NCI-H2107 treated with DMSO at 0.1 percent for 48 hours (cell line): ENCODE measurements around the gene ATP8A1.
"Not testable (repeated sequence)": the region's sequence is repeated elsewhere in the genome, so short reads cannot be mapped to it uniquely, and the experiment has no call there.

ENCODE experiments used
- DNase-seq: peaks from one replicate; lab custom pipeline; 2025; ENCODE audit not compliant: unreplicated experiment; lab: John Stamatoyannopoulos, UW

Gene ATP8A1

DNA sequence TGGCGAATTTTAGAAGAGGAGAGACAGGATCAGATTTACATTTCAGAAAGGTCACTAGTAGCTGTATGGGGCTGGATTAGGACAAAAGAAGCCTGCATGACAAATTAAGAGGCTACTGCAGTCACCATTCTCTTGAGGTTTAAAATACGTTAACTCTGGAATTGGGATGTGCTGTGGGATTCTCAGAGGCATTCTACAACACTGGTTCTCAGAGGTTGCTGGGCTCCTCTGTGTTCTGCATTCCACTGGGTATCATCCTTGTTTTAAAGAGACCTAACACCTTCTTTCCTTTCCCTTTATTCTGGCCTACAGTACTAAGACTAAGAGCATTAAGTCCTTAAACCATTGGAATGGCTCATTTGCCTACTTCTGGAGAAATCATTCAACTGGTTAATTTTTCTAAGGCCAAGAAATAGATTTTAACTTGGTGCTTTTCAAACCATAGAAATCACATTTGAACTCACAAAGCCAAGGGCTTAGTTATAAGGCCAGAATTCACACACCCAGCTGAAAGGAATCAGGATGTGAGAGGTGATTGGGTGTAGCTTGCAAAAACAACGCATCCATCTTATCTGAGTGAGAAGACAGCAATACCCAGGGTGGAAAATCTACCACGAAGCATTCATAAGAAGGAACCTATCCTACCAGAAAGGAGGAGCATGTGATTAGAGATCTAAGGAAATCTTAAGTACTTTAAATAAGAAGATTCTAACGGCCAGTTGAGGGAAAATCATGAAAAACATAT, 143.0 kb downstream of the ATP8A1 start:
- no peak for DNase-seq

DNA sequence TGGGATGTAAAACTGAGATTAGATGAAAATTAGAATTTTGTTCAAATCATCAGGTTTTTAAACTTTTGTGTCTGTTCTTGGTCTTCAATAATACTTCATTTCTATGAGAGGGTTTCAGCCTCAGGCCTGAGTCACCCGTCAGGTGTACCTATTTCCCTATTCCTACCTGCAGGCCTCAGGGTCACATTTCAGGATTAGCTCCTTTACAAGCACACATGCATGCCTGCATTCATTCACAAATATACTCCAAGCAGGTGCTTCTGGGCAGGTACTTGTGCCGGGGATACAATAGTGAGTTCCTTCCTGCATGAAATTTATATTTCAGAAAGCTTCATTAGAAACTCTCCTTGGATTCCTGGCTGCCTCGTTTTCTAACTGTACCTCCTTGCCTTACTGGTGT, 144.7 kb downstream of the ATP8A1 start:
- DNase-seq: peak; percentile 27

DNA sequence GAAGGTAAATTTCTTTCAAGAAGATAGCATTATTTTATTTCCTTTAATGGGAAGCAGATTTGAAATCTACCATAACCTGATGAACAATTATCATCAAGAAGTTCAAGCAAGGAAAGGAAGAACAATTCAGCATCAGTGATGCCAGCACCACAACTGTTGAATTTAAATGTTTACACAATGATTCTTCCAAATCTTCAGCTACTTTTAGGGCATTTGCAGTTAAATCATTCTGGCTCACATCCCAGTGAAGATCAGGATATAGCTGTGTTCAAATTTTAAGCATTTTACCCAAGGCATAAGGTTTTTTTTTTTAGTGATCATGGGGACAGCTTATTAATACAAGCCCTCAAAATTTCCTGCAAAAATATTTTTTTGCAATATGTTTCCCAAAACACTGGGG, 146.7 kb downstream of the ATP8A1 start:
- no peak for DNase-seq

DNA sequence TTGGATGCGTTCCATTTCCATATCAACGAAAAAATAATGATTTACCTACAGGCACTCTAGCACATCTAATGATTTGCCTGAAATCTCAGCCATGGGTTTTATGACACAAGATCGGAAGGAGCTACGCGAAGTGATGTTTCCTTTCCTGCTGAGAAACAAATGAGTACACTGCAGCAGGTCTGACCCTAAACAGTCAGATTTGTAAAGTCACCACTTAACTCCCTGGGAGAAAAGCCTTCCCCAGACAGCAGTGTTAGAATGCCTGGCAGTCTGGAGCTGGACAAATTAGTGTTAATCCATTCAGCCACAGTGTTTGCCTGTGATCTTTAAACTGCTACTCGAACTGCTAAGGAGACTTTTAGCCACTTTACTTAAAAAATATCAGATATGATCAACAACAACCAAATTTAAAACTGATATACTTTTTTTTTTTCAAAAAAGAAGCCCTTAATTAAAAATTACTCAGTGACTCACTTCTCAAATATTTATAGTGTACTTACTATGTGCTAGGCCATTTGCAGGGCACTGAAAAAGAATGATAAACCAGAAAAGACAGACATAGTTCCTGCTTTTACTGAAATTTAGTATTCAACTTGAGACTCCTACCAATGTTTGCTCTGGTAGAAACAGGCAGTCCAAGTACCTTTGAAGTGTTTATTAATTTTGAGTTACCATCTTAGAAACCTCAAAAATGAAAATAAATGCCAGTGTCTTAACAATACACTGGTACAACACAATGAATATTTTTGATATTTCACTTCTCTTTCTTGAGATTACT, 155.1 kb downstream of the ATP8A1 start:
- DNase-seq: no peak

DNA sequence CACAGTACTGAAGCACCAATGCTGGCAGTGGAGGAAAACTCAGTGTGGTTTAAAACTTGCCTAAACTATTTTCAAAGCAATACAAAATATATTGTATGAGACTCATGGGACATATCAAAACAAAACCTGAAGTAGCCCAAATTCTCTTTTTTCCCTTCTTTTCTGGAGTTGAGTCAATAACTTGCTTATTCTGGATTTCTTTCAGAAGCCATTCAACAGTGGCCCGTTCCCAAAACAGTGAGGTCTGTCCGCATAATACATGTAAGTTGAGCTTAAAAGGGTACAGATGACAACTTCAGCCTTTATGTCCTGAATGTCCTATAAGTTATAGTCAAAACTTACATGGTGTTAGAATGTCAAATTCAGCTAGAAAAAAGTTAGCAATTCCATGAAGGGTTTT, 158.9 kb downstream of the ATP8A1 start:
- no peak for DNase-seq

DNA sequence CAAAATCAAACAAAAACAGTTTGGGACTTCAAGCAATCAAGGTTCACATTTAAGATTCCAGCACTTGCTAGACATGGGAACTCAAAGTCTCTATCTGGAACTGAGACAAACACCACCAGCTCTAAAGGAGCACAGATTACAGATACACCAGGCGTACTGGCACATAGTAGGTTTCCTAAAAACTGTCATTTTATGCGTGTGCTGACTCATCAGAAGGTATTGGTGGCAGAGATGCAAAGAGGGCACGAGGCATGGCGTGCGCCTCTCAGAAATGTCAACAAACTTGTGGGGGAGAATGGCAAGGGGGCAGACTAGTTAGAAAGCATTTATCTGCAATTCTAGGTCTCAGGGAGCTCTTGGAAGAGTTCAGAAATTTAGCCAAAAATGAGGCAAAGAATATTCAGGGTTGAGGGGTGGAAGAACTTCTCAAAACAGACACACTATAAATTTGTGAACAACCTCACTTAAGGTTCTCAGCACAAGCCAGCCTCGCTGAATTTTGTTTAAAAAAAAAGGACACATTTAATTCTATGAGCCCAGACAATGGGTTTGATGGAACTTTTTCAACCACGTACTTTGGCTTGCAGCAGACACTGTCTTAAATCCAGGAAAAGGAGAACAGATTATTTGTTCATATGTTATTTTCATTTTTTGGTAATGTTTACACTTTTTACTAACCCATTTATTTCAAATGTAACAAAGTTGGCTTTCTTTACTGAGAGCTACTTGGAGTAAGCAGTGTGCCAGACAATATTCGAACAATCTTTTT, 159.6 kb downstream of the ATP8A1 start:
- no peak for DNase-seq

DNA sequence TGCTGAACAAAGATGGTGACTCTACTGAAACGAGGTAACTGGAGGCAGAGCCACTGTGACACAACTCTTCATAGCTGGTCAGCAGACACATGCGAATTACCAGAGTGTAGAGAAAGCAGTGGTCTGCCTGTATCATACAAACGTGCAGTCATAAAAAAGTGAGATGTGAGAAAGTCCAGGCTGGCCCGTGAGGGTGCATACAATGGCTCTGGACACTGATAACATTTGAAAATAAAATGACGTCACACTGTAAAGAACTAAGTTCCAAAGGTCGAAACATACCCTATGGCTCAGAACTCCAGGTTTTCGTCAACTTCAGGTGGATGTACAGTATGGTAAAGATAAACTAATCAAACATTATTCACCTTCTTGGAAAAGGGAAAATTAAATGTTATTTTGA, 163.9 kb downstream of the ATP8A1 start:
- DNase-seq: no peak

DNA sequence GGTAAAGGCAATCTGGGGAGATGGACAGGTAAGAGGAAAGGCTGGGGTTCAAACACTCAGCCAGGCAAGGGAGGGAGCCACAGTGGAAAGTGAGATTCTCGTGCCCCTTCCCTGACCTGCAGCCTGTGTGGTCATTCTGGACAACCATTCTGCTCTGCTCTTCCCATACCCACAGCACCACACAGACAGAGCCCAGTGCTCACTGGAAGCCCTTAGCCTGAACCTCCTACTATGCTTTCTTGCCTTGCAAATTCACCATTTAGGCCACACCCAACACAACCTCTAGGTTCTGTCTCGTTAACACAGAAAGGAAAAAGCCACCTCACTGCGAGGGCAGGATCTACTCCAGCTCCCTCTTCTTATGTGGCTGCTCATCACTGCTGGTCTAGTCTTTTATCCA, 166.9 kb downstream of the ATP8A1 start:
- no peak for DNase-seq

DNA sequence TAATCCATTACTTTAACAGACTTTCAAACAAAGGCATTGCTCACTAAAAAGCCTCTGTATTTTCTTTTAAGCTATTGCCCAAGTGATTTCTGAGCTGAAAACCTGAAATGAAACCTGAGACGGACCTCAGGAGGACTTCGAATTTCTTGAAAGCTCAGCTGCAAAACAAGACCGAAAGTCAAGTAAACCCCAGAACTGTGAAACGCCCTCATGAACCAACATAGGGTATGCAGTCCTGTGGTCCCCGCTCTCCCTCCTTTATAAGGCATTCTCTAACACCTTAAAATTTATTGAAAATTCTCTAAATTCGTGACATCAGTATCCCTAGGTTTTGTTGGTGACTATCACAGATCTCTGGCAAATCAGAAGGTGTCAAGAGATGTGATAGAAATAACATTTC, 167.8 kb downstream of the ATP8A1 start:
- no peak for DNase-seq

DNA sequence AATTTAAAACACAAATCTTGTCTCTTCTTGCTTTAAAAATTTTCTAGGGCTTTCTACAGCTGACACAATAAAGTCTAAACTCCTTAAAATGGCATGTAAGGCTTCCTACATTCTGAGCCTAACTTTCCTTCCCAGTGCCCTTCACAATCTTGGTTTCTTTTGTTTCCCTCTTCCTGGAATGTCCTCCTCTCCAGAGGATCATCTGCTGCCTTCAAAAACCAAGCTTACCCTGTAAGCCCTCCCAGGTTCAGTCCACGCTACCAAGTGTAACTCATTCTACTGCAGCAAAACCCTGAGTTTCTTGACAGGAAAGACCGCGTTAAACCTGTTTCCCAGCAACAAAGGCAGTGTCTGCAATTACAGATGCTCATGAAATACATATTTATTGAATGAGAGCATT, 168.4 kb downstream of the ATP8A1 start:
- DNase-seq: no peak

DNA sequence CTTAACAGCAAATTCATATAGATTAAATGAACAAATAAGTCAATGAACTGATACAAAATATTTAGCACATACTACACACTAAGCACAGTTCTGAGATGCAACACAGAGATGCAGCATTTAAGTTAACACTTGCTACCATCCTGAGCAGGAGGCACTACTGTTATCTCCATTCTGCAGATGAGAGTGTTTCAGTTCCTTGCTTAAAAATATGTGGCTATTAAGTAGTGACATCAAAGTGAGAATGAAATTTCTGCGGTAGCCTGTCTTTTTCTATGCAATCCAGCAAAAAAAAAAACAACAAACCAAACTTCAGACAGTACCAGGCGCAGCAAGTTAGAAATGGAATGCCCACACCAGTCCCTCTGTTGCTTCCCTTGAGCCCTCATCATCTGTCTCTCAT, 168.8 kb downstream of the ATP8A1 start:
- DNase-seq: no peak

DNA sequence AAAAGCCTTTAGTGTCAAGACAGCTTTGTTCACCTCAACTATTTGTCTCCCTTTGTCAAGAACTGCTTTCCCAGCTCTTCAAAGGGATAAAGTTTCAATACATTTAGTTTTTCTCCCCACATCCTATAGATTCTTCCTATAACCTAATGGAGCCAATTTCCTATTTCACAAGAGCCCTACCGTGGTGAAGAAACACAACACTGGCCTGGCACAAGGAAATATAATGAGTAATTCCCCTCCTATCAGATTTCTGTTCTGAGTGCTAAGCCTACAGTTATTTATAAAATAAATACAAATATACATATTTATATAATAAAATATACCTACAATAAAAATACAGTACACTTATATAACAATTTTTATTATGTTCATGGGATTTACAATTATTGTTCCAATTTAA, 169.7 kb downstream of the ATP8A1 start:
- DNase-seq: no peak

DNA sequence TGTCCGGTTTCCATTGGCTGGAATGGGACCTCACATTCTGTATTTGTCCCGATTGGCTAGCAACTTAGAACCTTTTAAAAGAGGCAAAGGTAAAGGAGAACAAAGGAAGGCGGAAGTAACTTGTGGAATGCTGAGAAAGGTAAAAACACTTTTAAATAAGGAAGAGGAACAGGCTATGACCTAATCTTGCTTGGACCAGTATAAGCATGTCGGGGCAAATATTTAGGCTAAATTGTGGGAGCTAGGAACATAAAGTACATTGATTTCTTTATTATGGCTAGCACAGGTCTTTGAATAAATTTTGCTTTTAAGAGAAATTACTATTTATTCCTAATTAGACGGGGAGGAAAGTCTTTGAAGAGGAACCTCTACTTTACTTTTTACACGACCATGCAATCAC, 170.7 kb downstream of the ATP8A1 start:
- DNase-seq: not testable (repeated sequence)

DNA sequence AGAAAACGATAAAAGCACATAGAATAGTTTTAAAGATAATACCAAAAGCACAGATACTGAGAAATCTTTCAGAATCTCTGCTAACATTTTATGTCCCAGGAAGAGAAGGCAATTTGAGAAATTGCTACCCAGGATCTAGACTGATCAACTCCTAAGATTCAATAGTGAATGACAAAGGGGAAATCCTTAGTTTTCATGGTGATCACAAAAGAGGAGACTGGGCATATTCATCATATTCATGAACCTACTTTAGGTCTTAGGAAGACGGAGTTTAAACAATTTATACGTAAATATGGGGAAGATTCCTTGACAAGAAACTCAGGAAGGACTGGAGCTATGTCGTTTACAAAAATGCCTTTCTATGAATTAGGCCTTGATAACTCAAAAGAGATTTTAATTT, 172.3 kb downstream of the ATP8A1 start:
- no peak for DNase-seq

DNA sequence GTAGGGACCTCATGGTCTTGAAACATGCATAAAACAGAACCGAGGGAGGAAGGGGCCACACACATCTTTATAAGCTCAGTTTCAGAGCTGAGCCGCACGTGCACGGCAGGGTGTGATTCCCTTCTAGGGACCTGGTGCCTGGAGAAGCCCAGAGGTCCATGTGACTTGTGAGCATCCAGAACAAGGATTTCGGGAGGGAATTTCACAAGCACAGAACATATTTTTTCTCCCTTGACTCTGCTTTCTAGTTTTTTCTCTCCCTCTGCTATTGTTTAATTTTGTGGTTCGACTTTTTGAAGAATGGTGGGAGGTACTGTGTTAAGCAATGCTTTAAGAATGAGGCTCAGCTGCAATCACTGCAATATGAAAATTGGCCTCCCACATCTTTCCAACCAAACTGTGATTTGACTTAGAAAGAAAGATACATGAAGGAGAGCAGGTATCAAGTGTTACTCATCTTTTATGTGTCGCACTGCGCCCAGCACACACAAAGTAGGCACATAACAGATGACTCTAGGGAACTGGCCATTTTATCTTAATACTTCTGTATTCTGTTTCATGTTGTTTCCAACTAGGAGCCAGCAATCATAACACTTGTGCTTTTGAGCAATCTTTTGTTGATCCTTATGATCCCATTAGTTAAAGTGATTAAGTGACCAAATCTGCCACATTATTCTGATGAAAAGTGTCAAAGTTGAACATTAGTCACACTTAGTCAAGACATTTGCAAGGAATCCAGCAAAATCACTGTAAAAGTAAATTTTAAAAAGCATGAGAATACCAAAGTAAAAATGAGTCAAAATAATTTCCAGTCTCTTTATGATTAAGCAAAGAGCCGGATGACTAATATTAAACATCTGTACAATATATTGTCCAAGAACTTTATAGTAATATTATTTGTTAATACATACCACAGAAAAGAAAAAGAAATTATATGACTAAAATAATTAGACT, 173.2 kb downstream of the ATP8A1 start:
- no peak for DNase-seq

DNA sequence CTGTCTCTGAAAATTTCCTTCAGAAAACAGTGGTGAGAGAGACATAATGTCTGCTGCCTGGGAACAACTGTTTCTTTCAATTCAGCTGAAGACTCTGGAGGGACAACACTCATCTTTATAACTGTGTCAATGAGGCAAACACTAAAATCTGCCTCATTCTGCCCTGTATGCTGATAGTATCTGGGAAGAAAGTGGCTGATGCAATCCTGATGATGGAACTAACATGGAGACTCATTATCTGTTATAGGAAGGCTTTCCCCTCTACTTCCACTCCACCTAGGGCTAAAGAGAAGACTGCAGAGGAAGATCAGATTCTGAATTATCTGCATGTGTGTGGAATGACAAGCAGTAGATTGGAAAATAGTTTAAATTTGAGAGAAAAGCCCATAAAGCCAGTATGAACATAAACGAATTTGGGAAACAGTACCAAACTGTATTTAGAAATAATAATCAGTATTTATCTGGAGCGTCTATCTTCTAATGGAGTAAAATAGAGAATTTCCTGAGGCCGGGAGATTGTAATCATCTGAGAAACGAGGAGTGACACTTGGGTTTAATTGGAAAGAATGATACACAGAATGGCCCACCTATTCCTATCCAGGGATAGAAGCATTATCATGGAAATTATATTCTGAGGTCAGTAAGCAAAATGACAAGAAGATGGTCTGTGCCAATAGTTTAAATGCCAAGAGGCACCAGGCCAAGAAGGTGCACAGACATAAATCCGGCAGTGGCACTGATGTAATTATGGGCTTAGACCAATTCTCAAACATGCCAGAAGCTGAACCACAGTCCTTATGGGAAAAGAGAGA, 174.2 kb downstream of the ATP8A1 start:
- no peak for DNase-seq

DNA sequence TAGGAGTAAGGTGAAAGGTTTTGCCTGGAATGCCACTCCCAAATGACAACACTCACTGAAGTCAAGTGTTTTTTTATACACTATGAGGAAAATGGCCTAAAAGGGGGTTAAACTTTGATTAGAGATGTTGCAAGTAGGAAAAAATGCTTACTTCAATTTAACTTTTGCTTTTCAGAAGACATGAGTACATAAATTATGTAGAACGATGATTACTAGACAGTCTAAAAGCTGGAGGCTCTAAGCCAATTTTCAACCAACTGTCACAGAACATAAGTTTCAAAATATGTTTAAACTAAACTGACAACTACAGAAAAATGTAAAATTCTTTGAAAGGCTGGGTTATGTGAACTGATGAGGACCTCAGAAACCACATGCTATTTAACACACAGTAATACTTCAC, 176.2 kb downstream of the ATP8A1 start:
- no peak for DNase-seq

DNA sequence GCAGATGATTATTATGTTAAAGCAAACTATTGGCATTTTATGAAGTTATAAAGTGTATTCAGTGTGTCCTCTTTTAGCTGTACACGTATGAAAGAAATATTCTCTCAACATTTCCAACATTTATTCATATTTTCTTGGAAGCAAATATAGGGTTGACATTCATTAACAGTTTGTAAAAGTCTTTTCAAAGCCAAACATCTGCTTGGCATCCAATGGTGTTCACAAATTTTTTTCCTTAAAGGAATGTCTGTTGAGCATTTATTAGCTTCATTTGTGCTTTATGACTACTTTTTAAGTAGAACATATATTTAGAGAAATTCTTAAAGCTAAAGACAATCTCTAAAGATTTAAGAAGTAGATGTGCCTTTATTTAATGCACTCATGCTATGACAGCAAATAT, 176.6 kb downstream of the ATP8A1 start:
- no peak for DNase-seq

DNA sequence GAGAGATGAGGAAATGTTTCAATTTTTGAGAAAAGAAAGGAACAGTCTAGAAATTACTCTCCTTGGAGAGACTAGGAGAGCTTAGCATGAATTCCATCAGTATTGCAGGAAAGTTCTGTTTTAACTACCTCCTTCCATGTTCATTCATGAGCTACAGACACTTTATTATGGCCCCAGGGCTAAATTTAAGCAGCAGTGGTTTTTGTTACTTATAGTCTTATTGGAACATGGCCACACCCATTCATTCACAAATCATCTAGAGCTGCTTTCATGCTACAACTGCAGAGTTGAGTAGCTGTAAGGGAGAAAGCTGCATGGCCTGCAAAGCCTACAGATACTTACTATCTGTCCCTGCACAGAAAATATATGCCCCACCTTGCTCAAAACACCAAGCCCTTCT, 178.0 kb downstream of the ATP8A1 start:
- no peak for DNase-seq

DNA sequence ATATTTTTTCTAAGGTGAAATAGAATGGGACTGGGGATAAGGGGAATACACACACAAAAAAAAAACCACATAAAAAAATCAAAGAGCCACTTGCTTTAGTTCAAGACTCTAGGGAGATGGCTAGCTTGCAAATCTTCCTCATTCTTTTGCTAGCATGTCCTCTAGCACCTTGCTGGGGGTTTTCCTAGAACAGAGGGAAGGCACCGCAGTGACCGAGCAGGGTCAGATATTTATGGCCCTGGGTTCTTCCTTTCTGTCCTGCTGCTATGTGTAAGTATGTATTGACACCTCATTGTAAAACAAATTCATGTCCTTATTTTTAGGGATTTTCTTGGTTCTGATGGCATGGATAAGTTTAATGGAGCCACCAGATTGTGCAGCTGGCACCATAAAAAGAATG, 178.4 kb downstream of the ATP8A1 start:
- no peak for DNase-seq
